HUDEP-2 (cell line): ENCODE measurements around the gene FARP2.
"Not testable (repeated sequence)": the region's sequence is repeated elsewhere in the genome, so short reads cannot be mapped to it uniquely, and the experiment has no call there.

Source experiments
- DNase-seq, 76 experiments: peaks; one replicate each; lab custom pipeline; 2025; ENCODE audit not compliant: unreplicated experiment in 76 of 76; lab: John Stamatoyannopoulos, UW

Gene FARP2

GRCh38 chr2:241451840-241452506, 95.9 kb downstream of the FARP2 start:
- DNase-seq = no peak

GRCh38 chr2:241453919-241454318, 97.8 kb downstream of the FARP2 start:
- not testable (repeated sequence) for DNase-seq

GRCh38 chr2:241454837-241455485, 98.9 kb downstream of the FARP2 start:
- DNase-seq = no peak

GRCh38 chr2:241456546-241456945, 100.5 kb downstream of the FARP2 start:
- DNase-seq = no peak

GRCh38 chr2:241458687-241459086, 102.6 kb downstream of the FARP2 start:
- no peak for DNase-seq

GRCh38 chr2:241459520-241459919, 103.4 kb downstream of the FARP2 start:
- no peak for DNase-seq

GRCh38 chr2:241460631-241461030, 104.5 kb downstream of the FARP2 start:
- peak in 2 of 76 experiments; percentile 6 to 16 for DNase-seq

- DNase-seq = no peak
These were observed 105.9 kb downstream of the FARP2 start for GRCh38 chr2:241461693-241462677.

- DNase-seq = no peak
These were observed 107.4 kb downstream of the FARP2 start for GRCh38 chr2:241463276-241464135.

GRCh38 chr2:241465543-241465942, 109.5 kb downstream of the FARP2 start:
- no peak for DNase-seq

- DNase-seq = no peak
These were observed 110.1 kb downstream of the FARP2 start for GRCh38 chr2:241466230-241466629.

- DNase-seq = no peak
These were observed 111.8 kb downstream of the FARP2 start for GRCh38 chr2:241467777-241468475.

- DNase-seq = no peak
These were observed 112.3 kb downstream of the FARP2 start for GRCh38 chr2:241468476-241468781.

GRCh38 chr2:241469746-241470145, 113.7 kb downstream of the FARP2 start:
- no peak for DNase-seq

GRCh38 chr2:241473399-241473798, 117.3 kb downstream of the FARP2 start:
- DNase-seq = no peak

- no peak for DNase-seq
These were observed 119.2 kb downstream of the FARP2 start for GRCh38 chr2:241475267-241475666.

- DNase-seq = no peak
These were observed 122.1 kb downstream of the FARP2 start for GRCh38 chr2:241478166-241478565.

- no peak for DNase-seq
These were observed 123.2 kb downstream of the FARP2 start for GRCh38 chr2:241479026-241479898.

GRCh38 chr2:241481687-241482086, 125.6 kb downstream of the FARP2 start:
- DNase-seq = no peak
